HG03045 (cell line): ENCODE data around the gene EIF1AD.

ENCODE experiments used
- ATAC-seq: cut with Tn5 transposase; IDR thresholded peaks from one replicate; pipeline ENCODE4 v1.9.1; 2021; ENCODE audit warnings: mild to moderate bottlenecking, moderate library complexity; ENCODE audit not compliant: unreplicated experiment

Gene EIF1AD

GRCh38 chr11:66006134-66006890 lies 4.4 kb upstream of the EIF1AD start:
- no peak for ATAC-seq

- ATAC-seq: no peak
Observed at GRCh38 chr11:66004186-66004585, 2.2 kb upstream of the EIF1AD start.

GRCh38 chr11:66003291-66003690 lies 1.3 kb upstream of the EIF1AD start:
- ATAC-seq: no peak

- ATAC-seq: peak; percentile 50
Observed at GRCh38 chr11:66002648-66003225, 780 bp upstream of the EIF1AD start.

- ATAC-seq: no peak
Observed at GRCh38 chr11:65997286-65997685, 4.7 kb downstream of the EIF1AD start.

GRCh38 chr11:65992056-65992455 lies 9.9 kb downstream of the EIF1AD start:
- ATAC-seq: no peak

- ATAC-seq: peak; percentile 88
Observed at GRCh38 chr11:65988791-65989592, 13.0 kb downstream of the EIF1AD start.

- ATAC-seq: no peak
Observed at GRCh38 chr11:65987336-65987735, 14.6 kb downstream of the EIF1AD start.

- ATAC-seq: no peak
Observed at GRCh38 chr11:65983589-65983987, 18.4 kb downstream of the EIF1AD start.

- ATAC-seq: no peak
Observed at GRCh38 chr11:65982824-65983588, 19.0 kb downstream of the EIF1AD start.

- ATAC-seq: no peak
Observed at GRCh38 chr11:65981972-65982823, 19.8 kb downstream of the EIF1AD start.

GRCh38 chr11:65981101-65981740 lies 20.7 kb downstream of the EIF1AD start:
- no peak for ATAC-seq

- ATAC-seq: no peak
Observed at GRCh38 chr11:65979261-65979759, 22.6 kb downstream of the EIF1AD start.

- no peak for ATAC-seq
Observed at GRCh38 chr11:65978391-65979238, 23.3 kb downstream of the EIF1AD start.

- ATAC-seq: no peak
Observed at GRCh38 chr11:65977621-65978390, 24.2 kb downstream of the EIF1AD start.

- ATAC-seq: no peak
Observed at GRCh38 chr11:65976216-65977176, 25.5 kb downstream of the EIF1AD start.

- ATAC-seq: no peak
Observed at GRCh38 chr11:65975771-65976170, 26.2 kb downstream of the EIF1AD start.
